Endodermal cell (in vitro differentiated cells): ENCODE data around the gene GSTA4. TPM values are rescaled to one million over a fixed set of nuclear protein-coding genes. Genes with fewer than 3 reads are reported as not detected.

Source experiments
- DNase-seq: peaks from one replicate; pipeline ENCODE4 v3.0.0-alpha.2; 2017
- H3K27ac ChIP-seq: 2 replicates; pipeline ENCODE4 v1.5.1; 2013; ENCODE audit warnings: mild to moderate bottlenecking, low read depth, low read length, moderate library complexity
- H3K27me3 ChIP-seq: 2 replicates; pipeline ENCODE4 v1.6.1; 2013; ENCODE audit warnings: mild to moderate bottlenecking, low read length, moderate library complexity; ENCODE audit not compliant: insufficient read depth, control insufficient read depth, poor library complexity, severe bottlenecking
- H3K36me3 ChIP-seq: 2 replicates; pipeline ENCODE4 v1.7.0; 2013; ENCODE audit warnings: mild to moderate bottlenecking, low read length, moderate library complexity; ENCODE audit not compliant: control insufficient read depth, insufficient read depth
- H3K4me1 ChIP-seq: one replicate; pipeline ENCODE4 v1.7.0; 2013; ENCODE audit warnings: low read length; ENCODE audit not compliant: control insufficient read depth, insufficient read depth
- H3K4me3 ChIP-seq: 2 replicates; pipeline ENCODE4 v1.5.1; 2013; ENCODE audit warnings: mild to moderate bottlenecking, low read length, moderate library complexity
- H3K9ac ChIP-seq: 2 replicates; pipeline ENCODE4 v1.6.1; 2013; ENCODE audit warnings: mild to moderate bottlenecking, low read length, moderate library complexity; ENCODE audit not compliant: poor library complexity, severe bottlenecking; ENCODE audit errors: extremely low read depth
- H3K9me3 ChIP-seq: 2 replicates; pipeline ENCODE4 v1.6.1; 2013; ENCODE audit warnings: mild to moderate bottlenecking, low read length, moderate library complexity; ENCODE audit not compliant: control insufficient read depth
- H3K27ac Mint-ChIP-seq: 2 replicates; pipeline ENCODE4 v1.8.0; 2020; ENCODE audit warnings: mixed read lengths
- H3K27me3 Mint-ChIP-seq: 2 replicates; pipeline ENCODE4 v1.8.0; 2021; ENCODE audit warnings: mild to moderate bottlenecking, mixed read lengths; ENCODE audit not compliant: insufficient read depth
- H3K36me3 Mint-ChIP-seq: 2 replicates; pipeline ENCODE4 v1.8.0; 2020; ENCODE audit warnings: low read depth, mixed read lengths
- H3K4me1 Mint-ChIP-seq: 2 replicates; pipeline ENCODE4 v1.8.0; 2020; ENCODE audit warnings: mixed read lengths
- H3K4me3 Mint-ChIP-seq: 2 replicates; pipeline ENCODE4 v1.8.0; 2020; ENCODE audit warnings: mild to moderate bottlenecking, moderate library complexity, mixed read lengths
- H3K9me3 Mint-ChIP-seq: 2 replicates; pipeline ENCODE4 v1.8.0; 2020; ENCODE audit warnings: mild to moderate bottlenecking, mixed read lengths
- WGBS, 2 experiments: methylation state at CpG; one replicate each; pipeline versions ENCODE4 v1.1.5 to v1.1.7; 2013; ENCODE audit warnings: missing lambda C conversion rate in 2 of 2, mixed read lengths in 1 of 2; ENCODE audit not compliant: insufficient coverage in 1 of 2, insufficient read length in 1 of 2; 5-methylcytosine and 5-hydroxymethylcytosine counted together
- total RNA-seq, 2 donors: library from RNA; stranded (reverse); fragmentation: NEBNext Ultra II Directional in 1 of 2; extraction: Animal tissue kit (Norgen Biotek cat#: 25700) in 1 of 2; gene quantifications; 2 replicates in 1 of 2; 3 replicates in 1 of 2; pipeline ENCODE4 v1.2.1, GENCODE V29; 2021
- TF ChIP-seq, protein P1 (sequence below): fragments of 200-600 bp; sonication (generic); conservative IDR thresholded peaks from 2 replicates; pipeline ENCODE4 v1.5.0; 2021; ENCODE audit warnings: antibody characterized with exemption, mild to moderate bottlenecking

The GSTA4 gene
- total RNA-seq, 2 donors from 2014 or later, result 22.0 to 36.1 TPM

DNA sequence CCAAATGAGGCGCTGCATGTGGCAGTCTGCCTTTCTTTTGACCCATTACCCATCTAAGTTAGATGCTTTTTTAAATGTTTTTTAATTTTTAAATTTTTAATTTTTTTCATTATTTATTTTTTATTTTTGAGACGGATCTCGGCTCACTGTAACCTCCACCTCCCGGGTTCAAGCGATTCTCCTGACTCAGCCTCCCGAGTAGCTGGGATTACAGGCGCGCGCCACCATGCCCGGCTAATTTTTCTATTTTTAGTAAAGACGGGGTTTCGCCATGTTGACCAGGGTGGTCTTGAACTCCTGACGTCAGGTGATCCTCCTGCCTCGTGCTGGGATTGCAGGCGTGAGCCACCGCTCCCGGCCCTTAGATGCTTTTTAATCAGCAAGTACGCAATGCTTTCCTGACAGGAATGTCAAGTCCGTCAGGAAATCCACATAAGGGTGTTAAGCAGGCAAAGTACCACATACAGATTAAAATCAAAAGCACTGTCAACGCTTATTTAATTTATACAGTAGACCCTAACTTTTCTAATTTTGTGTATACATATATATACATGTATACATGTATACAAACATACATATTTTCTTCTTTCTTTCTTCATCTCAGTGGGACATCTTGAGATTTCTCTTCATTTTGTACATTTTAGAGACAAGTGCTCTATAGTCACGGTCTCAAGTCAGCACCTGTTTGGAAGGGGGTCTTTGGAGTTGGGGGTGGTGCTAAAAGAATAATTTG lies 995 bp upstream of the GSTA4 start:
- H3K4me1 ChIP-seq, result no peaks in the 10 kb centered on the region
- peaks cover 9% of the 10 kb centered on the region for H3K36me3 Mint-ChIP-seq
- H3K9me3 ChIP-seq, result no peaks in the 10 kb centered on the region
- H3K36me3 ChIP-seq, result no peaks in the 10 kb centered on the region
- H3K27me3 ChIP-seq, result no peaks in the 10 kb centered on the region
- H3K27ac ChIP-seq, result no peak overlapping the region
- H3K4me3 ChIP-seq, result peak overlapping the region; percentile 46
- H3K9ac ChIP-seq, result no peak overlapping the region
- WGBS, 2 experiments, result 55 to 58% methylated on average over 15 to 19 of the region's 21 CpGs
- TF ChIP-seq, protein P1, sequence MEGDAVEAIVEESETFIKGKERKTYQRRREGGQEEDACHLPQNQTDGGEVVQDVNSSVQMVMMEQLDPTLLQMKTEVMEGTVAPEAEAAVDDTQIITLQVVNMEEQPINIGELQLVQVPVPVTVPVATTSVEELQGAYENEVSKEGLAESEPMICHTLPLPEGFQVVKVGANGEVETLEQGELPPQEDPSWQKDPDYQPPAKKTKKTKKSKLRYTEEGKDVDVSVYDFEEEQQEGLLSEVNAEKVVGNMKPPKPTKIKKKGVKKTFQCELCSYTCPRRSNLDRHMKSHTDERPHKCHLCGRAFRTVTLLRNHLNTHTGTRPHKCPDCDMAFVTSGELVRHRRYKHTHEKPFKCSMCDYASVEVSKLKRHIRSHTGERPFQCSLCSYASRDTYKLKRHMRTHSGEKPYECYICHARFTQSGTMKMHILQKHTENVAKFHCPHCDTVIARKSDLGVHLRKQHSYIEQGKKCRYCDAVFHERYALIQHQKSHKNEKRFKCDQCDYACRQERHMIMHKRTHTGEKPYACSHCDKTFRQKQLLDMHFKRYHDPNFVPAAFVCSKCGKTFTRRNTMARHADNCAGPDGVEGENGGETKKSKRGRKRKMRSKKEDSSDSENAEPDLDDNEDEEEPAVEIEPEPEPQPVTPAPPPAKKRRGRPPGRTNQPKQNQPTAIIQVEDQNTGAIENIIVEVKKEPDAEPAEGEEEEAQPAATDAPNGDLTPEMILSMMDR, result no peak
- peak; percentile 78 for DNase-seq
- H3K4me3 Mint-ChIP-seq, result peak overlapping the region; percentile 84
- peaks cover 2% of the 10 kb centered on the region for H3K27me3 Mint-ChIP-seq
- peaks cover 14% of the 10 kb centered on the region for H3K4me1 Mint-ChIP-seq
- H3K9me3 Mint-ChIP-seq, result peaks cover 3% of the 10 kb centered on the region
- no peak overlapping the region for H3K27ac Mint-ChIP-seq

DNA sequence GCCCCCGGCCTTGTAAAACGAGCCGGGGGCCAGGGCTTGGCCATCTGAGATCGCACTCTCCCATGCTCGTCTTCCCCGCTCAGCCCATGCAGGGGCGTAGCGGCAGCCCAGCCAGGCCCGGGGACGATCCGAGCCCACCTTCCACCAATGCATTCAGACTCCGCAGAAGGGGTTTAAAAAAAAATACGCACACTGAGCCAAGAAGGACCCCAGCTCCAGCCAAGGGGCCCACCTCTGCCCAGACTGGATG lies 320 bp downstream of the GSTA4 start:
- Mint-ChIP-seq H3K36me3 (peaks cover 18% of the 10 kb centered on the region), H3K27ac (peak overlapping the region; percentile 100), H3K4me1 (peaks cover 14% of the 10 kb centered on the region), H3K27me3 (peaks cover 2% of the 10 kb centered on the region), H3K4me3 (peak overlapping the region; percentile 84), H3K9me3 (peaks cover 3% of the 10 kb centered on the region)
- no peak for DNase-seq
- peak overlapping the region; percentile 85 for H3K9ac ChIP-seq
- TF ChIP-seq, protein P1, result no peak
- no peaks in the 10 kb centered on the region for H3K9me3 ChIP-seq
- H3K4me1 ChIP-seq, result no peaks in the 10 kb centered on the region
- peak overlapping the region; percentile 99 for H3K27ac ChIP-seq
- H3K36me3 ChIP-seq, result no peaks in the 10 kb centered on the region
- H3K27me3 ChIP-seq, result no peaks in the 10 kb centered on the region
- peak overlapping the region; percentile 84 for H3K4me3 ChIP-seq
- WGBS, 2 experiments, result 0 to 2% methylated on average over 1 to 13 of the region's 13 CpGs

GRCh38 chr6:52994031-52994838 lies 849 bp downstream of the GSTA4 start:
- TF ChIP-seq, protein P1, result no peak
- Mint-ChIP-seq H3K4me3 (peak overlapping the region; percentile 84), H3K4me1 (peaks cover 14% of the 10 kb centered on the region), H3K27ac (peak overlapping the region; percentile 100), H3K36me3 (peaks cover 20% of the 10 kb centered on the region), H3K9me3 (peaks cover 3% of the 10 kb centered on the region), H3K27me3 (peaks cover 2% of the 10 kb centered on the region)
- H3K4me3 ChIP-seq, result peak overlapping the region; percentile 84
- H3K27me3 ChIP-seq, result no peaks in the 10 kb centered on the region
- H3K4me1 ChIP-seq, result no peaks in the 10 kb centered on the region
- no peaks in the 10 kb centered on the region for H3K36me3 ChIP-seq
- peak; percentile 71 for DNase-seq
- WGBS, 2 experiments, result 13 to 24% methylated on average over 21 to 32 of the region's 32 CpGs
- no peaks in the 10 kb centered on the region for H3K9me3 ChIP-seq
- H3K27ac ChIP-seq, result peak overlapping the region; percentile 99
- peak overlapping the region; percentile 85 for H3K9ac ChIP-seq
